HG02973 (cell line): Measurements from ENCODE around the gene C11orf71.

Experiments used
- ATAC-seq: cut with Tn5 transposase; IDR thresholded peaks from one replicate; pipeline ENCODE4 v1.9.1; 2021; ENCODE audit warnings: moderate library complexity; ENCODE audit not compliant: unreplicated experiment

Gene C11orf71

GRCh38 chr11:114400216-114400914, at the start of gene C11orf71, which contains the start of gene RBM7:
C11orf71 (minus strand) TSS chr11:114400511; CDS start chr11:114400331, 180 bp downstream.
RBM7 (plus strand) TSS chr11:114400666; CDS start chr11:114400672, 6 bp downstream.
- peak; percentile 91 for ATAC-seq

GRCh38 chr11:114449845-114450244, 49.5 kb upstream of the C11orf71 start:
- no peak for ATAC-seq

DNA sequence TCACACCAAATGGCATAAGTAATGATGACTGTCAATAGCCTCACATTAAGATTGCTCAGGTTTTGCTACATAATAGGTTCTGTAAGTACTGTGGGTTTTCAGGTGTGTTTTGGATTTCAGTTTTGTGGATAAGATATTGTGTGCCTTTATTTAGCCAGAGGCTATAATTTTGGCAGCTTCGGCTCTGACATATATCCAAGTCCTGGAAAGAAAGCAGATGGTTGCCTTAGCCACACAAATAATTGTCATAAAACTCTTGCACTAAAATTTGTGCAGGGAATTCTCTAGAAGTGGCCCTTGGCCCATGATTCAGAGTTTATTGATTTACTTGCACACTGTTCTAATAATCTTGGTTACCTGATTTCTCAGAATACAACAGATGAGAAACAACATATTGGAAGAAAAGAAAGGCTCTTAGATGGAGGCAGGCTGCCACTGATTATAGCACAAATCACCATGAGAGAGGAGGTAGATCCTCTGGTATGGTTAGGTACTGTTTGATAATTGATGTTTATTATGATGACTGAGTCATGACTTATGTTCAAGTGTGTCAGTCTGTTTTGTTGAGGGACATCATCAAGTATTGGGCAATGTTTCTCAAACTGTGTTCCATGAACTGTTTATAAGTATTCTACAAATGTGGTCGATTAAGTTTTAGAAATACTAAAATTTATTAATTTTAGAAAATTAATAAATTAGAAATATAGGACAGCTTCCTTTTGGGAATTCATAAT, 48.6 kb upstream of the C11orf71 start:
- no peak for ATAC-seq

GRCh38 chr11:114447892-114448291, 47.6 kb upstream of the C11orf71 start:
- ATAC-seq, result no peak

GRCh38 chr11:114447444-114447843, 47.1 kb upstream of the C11orf71 start:
- no peak for ATAC-seq

- no peak for ATAC-seq
Observed at GRCh38 chr11:114442536-114442935, 42.2 kb upstream of the C11orf71 start.

DNA sequence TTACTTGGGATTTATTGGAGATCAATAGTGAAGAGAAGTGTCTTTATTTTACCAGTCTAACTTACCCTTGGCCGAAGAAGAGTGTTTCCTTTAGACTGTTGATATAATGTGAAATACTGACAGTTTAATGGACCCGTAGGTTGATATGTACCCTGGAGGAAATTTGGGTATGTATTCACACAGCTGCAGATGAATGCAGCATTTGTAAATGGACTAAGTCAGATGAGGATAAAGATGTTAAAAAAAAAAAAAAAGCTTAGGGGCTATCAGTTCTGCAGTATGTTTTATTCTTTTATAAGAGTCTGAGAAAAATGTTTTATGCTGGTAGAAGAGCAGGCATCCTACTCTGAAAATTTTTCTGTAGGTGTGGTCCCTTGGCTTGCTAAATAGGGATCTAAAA, 41.6 kb upstream of the C11orf71 start:
- ATAC-seq, result no peak

GRCh38 chr11:114440971-114441763, 40.9 kb upstream of the C11orf71 start:
- ATAC-seq, result no peak

DNA sequence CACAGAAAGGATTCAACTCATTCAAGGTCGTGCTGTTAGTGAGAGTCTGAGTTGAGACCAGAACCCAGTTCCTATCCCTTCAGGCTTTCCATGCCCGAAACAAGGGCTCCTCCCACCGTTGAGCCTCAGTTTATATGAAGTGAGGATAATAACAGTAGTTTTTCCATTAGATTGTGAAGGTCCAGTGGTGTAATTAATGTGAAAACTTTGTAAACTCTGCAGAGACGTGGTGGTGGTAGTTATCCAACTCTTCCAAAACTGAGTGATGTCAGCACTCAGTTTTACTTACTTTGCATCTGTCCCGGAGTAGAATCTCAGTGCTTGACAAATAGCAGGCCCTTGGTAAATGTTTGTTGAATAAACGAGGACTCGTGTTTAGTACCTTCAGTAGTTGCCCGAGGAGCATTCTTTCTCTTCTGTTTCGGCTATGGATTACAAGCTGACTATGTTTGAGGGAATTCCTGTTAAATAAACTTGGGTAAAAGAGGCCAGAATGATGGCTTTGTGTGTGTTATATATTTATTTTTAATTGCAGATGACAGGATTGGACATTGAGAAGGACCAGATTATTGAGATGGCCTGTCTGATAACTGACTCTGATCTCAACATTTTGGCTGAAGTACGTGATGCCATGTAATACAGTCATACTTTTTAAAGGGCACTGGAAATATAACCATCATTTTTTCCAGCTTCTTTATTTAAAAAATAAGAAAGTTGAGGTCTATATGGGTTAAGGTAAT, 40.0 kb upstream of the C11orf71 start:
- no peak for ATAC-seq

DNA sequence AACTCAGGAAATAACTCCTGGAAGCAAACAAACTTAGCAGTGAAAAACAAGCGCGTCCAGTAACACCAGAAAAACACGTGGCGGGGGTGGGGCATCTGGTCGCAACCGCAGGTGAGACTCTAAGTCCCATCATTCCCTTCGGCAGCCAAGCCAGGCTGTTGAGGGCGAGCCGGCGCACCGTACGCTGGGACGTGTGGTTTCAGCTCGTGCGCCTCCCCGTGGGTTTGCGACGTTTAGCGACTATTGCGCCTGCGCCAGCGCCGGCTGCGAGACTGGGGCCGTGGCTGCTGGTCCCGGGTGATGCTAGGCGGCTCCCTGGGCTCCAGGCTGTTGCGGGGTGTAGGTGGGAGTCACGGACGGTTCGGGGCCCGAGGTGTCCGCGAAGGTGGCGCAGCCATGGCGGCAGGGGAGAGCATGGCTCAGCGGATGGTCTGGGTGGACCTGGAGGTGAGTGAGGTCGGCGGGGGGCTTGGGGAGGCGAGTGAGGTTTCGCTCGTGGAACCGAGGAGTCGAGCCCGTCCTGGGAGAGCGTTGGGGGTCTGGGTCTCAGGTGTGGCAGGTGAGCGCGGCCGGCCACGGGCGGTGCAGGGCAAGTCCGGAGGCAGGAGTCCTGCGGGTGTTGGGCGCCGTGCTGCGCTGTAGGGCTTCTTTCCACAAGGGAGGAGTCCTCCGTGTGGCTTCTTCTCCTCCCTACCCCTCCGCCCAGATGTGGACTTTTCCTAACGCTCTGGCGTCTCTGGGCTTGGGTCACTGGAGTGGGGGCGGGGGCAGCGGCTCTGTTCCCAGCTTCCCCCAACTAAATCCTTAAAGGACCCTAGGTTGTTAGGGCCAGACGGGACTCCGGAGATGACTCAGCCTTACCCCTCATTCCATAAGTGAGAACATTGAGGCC, 39.2 kb upstream of the C11orf71 start, which contains the start of gene REXO2:
Gene REXO2, plus strand, starts transcription at position 239 of the 892 bp plus-strand sequence. Its CDS starts 62 bp downstream, at position 301.
- peak; percentile 97 for ATAC-seq

- ATAC-seq, result no peak
Observed at GRCh38 chr11:114438303-114438702, 38.0 kb upstream of the C11orf71 start.

GRCh38 chr11:114433376-114433775, 33.1 kb upstream of the C11orf71 start:
- no peak for ATAC-seq

DNA sequence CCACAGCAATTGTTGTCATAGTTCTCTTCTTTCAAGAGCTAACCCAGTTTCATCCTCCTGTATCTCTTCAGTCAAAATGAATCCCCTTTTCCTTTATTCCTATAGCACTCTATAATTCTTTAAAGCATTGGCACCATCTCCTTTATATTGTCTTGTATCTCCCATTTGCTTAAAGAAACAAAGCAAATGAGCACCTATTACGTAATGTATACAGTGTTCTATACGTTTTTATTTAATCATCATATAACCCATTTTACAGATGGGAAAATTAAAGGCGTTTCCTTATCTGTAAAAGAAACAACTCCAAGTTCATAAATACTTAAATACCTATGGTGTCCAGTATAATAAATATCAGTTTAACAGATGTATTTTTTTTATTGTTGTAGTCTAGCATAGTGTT, 32.6 kb upstream of the C11orf71 start:
- no peak for ATAC-seq

- ATAC-seq, result no peak
Observed at GRCh38 chr11:114430290-114430689, 30.0 kb upstream of the C11orf71 start.

DNA sequence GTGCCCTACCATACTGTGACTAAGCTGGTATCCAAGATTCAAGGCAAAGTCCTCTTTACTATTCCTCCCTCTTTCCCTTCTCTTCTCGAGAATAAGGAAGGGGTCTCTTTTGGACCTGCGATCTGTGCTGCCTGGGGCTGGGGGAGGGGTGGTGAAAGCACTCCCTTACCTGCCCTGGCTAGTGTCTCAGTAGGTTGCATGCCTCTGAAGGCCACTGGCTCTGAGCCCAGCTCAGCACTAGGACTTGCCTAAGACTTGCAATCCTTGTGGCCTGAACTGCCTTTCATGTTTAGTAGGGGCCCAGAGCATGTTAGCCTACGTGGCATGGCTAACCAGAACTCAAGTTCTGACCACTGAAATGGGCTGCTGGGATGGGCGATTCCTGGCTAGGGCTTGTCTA, 26.0 kb upstream of the C11orf71 start:
- ATAC-seq, result no peak

- ATAC-seq, result no peak
Observed at GRCh38 chr11:114416441-114416961, 16.2 kb upstream of the C11orf71 start.

DNA sequence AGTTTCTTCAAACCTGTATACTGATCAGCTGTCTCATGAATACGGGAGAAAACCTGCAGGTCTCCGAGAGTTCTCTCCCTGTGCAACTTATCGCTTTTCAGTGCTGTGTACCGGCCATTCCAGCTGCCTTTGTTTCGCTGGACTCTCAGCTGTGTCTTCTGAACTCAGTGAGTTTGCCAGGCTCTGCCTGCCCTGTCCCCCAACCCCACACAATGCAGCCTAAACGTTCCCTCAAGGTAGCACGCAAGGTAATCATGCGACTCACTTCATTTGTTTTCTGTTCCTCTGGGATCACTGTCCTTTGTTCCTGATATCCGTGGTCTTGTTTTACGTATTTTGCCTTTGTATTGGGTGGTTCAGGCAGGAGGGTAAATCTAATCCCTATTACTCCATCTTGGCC, 13.6 kb upstream of the C11orf71 start:
- ATAC-seq, result no peak

DNA sequence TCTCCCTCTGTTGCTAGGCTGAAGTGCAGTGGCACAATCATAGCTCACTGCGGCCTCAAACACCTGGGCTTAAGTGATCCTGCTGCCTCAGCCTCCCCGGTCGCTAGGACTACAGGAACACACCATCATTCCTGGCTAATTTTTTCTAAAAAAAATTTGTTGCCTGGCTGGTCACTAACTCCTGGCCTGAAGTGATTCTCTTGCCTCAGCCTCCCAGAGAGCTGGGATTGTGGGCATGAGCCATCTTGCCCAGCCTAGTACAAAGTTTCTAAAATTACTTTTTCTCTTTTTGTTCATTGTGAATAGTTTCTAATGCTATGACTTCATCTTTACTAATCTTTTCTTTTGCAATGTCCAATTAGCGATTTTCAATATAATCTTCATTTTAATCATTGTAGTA, 12.6 kb upstream of the C11orf71 start:
- ATAC-seq, result no peak

- no peak for ATAC-seq
Observed at GRCh38 chr11:114401311-114401710, 1.0 kb upstream of the C11orf71 start.

- ATAC-seq, result no peak
Observed at GRCh38 chr11:114400915-114401223, 558 bp upstream of the C11orf71 start.
